Measurements from ENCODE around the gene FKBP2. TPM values are rescaled to one million over a fixed set of nuclear protein-coding genes. Genes with fewer than 3 reads are reported as not detected.
A peak's percentile ranks its signal among the peaks of the same experiment; 100 is the strongest.

FKBP2 gene
- total and polyA plus RNA-seq, 7 donors, result 49.2 to 213 (median 70.5) TPM

- 89 to 90% methylated on average over 3 of the region's 3 CpGs for WGBS, 2 donors
- Histone ChIP-seq H3K4me1 (peaks cover 0 to 14% (median 12%) of the 10 kb centered on the region in 4 donors), H3K9me3 (no peaks in the 10 kb centered on the region), H3K27me3 (no peaks in the 10 kb centered on the region), H3K36me3 (peaks cover 50 to 90% (median 65%) of the 10 kb centered on the region in 4 donors), H3K4me3 (no peak overlapping the region), H3K27ac (no peak overlapping the region)
- TF ChIP-seq CTCF (IDR thresholded peaks at IDR 0.05) (no peak), EP300 (IDR thresholded peaks at IDR 0.05) (no peak), POLR2A (IDR thresholded peaks at IDR 0.05) (no peak), POLR2AphosphoS5 (IDR thresholded peaks at IDR 0.05) (no peak)
- DNase-seq, result no peak
- intact Hi-C loops (cut with DNase I), result no loop called here
Measured at GRCh38 chr11:64201543-64201942, 39.4 kb upstream of the FKBP2 start.

- intact Hi-C loops (cut with DNase I), result no loop called here
- Histone ChIP-seq H3K27ac (no peak overlapping the region), H3K9me3 (no peaks in the 10 kb centered on the region), H3K4me3 (no peak overlapping the region), H3K36me3 (peaks cover 38 to 76% (median 51%) of the 10 kb centered on the region in 4 donors), H3K4me1 (peaks cover 0 to 25% (median 13%) of the 10 kb centered on the region in 4 donors), H3K27me3 (no peaks in the 10 kb centered on the region)
- no peak for TF ChIP-seq POLR2AphosphoS5 (IDR thresholded peaks at IDR 0.05)
- no peak for TF ChIP-seq CTCF (IDR thresholded peaks at IDR 0.05)
- no peak for TF ChIP-seq EP300 (IDR thresholded peaks at IDR 0.05)
- no peak for TF ChIP-seq POLR2A (IDR thresholded peaks at IDR 0.05)
- DNase-seq, result no peak
- 95 to 98% methylated on average over 9 of the region's 9 CpGs for WGBS, 2 donors
Measured at GRCh38 chr11:64202992-64203391, 37.9 kb upstream of the FKBP2 start.

DNA sequence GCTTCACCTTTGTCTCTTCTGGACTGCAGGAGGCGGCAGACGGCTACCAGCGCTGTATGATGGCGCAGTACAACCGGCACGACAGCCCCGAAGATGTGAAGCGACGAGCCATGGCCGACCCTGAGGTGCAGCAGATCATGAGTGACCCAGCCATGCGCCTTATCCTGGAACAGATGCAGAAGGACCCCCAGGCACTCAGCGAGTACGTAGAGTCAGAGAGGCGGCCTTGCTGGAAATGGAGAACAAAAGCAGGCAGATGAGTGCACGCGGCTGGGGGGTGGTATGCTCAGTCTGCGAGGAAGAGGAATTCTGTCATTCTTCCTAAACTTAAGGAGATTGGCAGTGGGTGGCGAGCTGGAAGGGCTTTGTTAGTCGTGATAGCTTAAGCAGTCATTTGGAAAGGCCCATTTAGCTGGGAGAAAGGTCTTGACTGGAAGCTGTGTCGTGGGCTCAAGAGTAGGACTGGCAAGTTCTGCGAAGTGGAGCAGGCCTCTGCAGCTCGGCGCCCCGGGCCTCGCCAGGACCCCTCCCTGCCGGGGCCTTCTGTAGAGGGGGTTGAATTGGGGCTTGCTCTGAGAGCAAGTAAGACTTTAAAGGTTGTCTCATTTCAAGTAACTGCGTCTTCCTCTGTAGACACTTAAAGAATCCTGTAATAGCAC, 37.3 kb upstream of the FKBP2 start:
- DNase-seq, result no peak
- intact Hi-C loops (cut with DNase I), result loop anchor here (1.0 kb wide), 1 partner anchor 101 kb away; no protein-coding TSS in a partner anchor
- 92 to 93% methylated on average over 27 of the region's 27 CpGs for WGBS, 2 donors
- peaks cover 0 to 30% (median 18%) of the 10 kb centered on the region in 4 donors for H3K4me1 ChIP-seq
- H3K27ac ChIP-seq, result peak overlapping the region in 2 of 4 donors; percentile 25 to 58
- TF ChIP-seq EP300 (IDR thresholded peaks at IDR 0.05) (no peak), CTCF (IDR thresholded peaks at IDR 0.05) (no peak), POLR2AphosphoS5 (IDR thresholded peaks at IDR 0.05) (no peak), POLR2A (IDR thresholded peaks at IDR 0.05) (no peak)
- no peaks in the 10 kb centered on the region for H3K27me3 ChIP-seq
- no peak overlapping the region for H3K4me3 ChIP-seq
- H3K9me3 ChIP-seq, result no peaks in the 10 kb centered on the region
- H3K36me3 ChIP-seq, result peaks cover 35 to 70% (median 45%) of the 10 kb centered on the region in 4 donors

DNA sequence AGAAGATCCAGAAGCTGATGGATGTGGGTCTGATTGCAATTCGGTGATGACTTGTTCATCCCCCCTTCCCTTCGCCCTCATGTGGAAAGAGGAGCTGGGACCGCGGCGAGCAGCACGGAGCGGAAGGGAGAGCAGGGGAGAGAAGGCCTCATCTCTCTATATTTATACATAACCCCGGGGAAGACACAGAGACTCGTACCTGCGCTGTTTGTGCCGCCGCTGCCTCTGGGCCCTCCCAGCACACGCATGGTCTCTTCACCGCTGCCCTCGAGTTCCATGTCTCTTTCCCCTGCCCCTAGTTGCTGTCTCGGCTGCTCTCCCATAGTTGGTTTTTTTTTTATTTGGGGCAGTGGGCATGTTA, 36.8 kb upstream of the FKBP2 start:
- peak overlapping the region in 2 of 4 donors; percentile 25 to 58 for H3K27ac ChIP-seq
- no peak overlapping the region for H3K4me3 ChIP-seq
- H3K27me3 ChIP-seq, result no peaks in the 10 kb centered on the region
- WGBS, 2 donors, result 77 to 84% methylated on average over 16 of the region's 16 CpGs
- intact Hi-C loops (cut with DNase I), result loop anchor here (1.0 kb wide), 1 partner anchor 100 kb away; no protein-coding TSS in a partner anchor
- H3K36me3 ChIP-seq, result peaks cover 30 to 65% (median 41%) of the 10 kb centered on the region in 4 donors
- DNase-seq, result no peak
- H3K4me1 ChIP-seq, result peaks cover 0 to 32% (median 18%) of the 10 kb centered on the region in 4 donors
- H3K9me3 ChIP-seq, result no peaks in the 10 kb centered on the region
- TF ChIP-seq POLR2AphosphoS5 (IDR thresholded peaks at IDR 0.05), result no peak
- no peak for TF ChIP-seq POLR2A (IDR thresholded peaks at IDR 0.05)

DNA sequence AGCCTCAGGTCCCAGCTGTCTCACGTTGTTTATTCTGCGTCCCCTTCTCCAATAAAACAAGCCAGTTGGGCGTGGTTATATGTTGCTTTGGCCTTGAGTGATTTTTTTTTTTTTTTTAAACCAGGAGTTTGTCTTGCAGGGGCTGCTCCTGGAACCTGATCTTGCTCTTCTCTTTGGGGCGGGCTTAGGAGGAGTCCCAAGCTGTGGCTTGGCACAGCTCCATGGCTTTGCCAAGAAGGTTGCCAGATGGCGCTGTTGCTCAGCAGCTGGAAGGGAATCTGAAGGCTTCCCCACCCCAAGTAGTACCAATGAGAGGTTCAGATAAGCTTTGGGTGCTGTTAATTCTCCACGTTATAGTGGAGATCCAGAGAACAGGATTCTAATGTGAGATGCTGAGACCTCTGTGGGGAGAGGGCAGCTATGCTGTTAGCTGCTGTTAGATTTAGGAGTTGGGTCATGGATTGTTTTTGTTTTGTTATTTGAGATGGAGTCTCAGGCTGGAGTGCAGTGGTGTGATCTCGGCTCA, 36.4 kb upstream of the FKBP2 start:
- TF ChIP-seq POLR2AphosphoS5 (IDR thresholded peaks at IDR 0.05) (peak in 3 of 4 donors; percentile 46 to 82 (median 77)), EP300 (IDR thresholded peaks at IDR 0.05) (no peak), POLR2A (IDR thresholded peaks at IDR 0.05) (no peak), CTCF (IDR thresholded peaks at IDR 0.05) (peak; percentile 31 to 51 (median 48))
- Histone ChIP-seq H3K36me3 (peaks cover 29 to 60% (median 39%) of the 10 kb centered on the region in 4 donors), H3K27me3 (no peaks in the 10 kb centered on the region), H3K4me1 (peaks cover 0 to 32% (median 18%) of the 10 kb centered on the region in 4 donors), H3K4me3 (no peak overlapping the region), H3K9me3 (no peaks in the 10 kb centered on the region), H3K27ac (peak overlapping the region; percentile 17 to 69 (median 52))
- intact Hi-C loops (cut with DNase I), result loop anchor here (1.0 kb wide), 1 partner anchor 100 kb away; no protein-coding TSS in a partner anchor
- 12 to 30% methylated on average over 7 of the region's 7 CpGs for WGBS, 2 donors
- peak; percentile 94 for DNase-seq

All from sigmoid colon (tissue), 7 donors.